Left ventricle myocardium inferior (tissue), 1 donor: ENCODE results near the gene CA10. TPM values are rescaled to one million over a fixed set of nuclear protein-coding genes. Genes with fewer than 3 reads are reported as not detected.

Experiments
- DNase-seq: peaks from one replicate; pipeline ENCODE4 v3.0.0-alpha.2; 2020
- H3K27ac ChIP-seq: fragments of 200-600 bp; replicated peaks from 2 replicates; pipeline ENCODE4 v1.8.0; 2021
- H3K27me3 ChIP-seq: fragments of 200-600 bp; 2 replicates; pipeline ENCODE4 v1.8.0; 2021; ENCODE audit warnings: low read depth
- H3K36me3 ChIP-seq: fragments of 200-600 bp; 2 replicates; pipeline ENCODE4 v1.8.0; 2021
- H3K4me1 ChIP-seq: fragments of 200-600 bp; 2 replicates; pipeline ENCODE4 v1.8.0; 2021
- H3K4me3 ChIP-seq: fragments of 200-600 bp; 2 replicates; pipeline ENCODE4 v1.8.0; 2021; ENCODE audit warnings: mild to moderate bottlenecking, moderate library complexity
- H3K9me3 ChIP-seq: fragments of 200-600 bp; replicated peaks from 2 replicates; pipeline ENCODE4 v1.8.0; 2021
- intact Hi-C: fragments of 100-400 bp; cut with micrococcal nuclease; formaldehyde crosslinking; loops from one replicate; pipeline ENCODE4 v1.11.0; 2022
- total RNA-seq: library from RNA; stranded (reverse); fragmentation: NEBNext Ultra II Directional; extraction: Animal tissue kit (Norgen Biotek cat#: 25700); gene quantifications from one replicate; pipeline ENCODE4 v1.2.1, GENCODE V29; 2021
- TF ChIP-seq, protein P1 (sequence below): fragments of 200-600 bp; IDR thresholded peaks from 2 replicates; pipeline ENCODE4 v1.8.0; 2021; ENCODE audit warnings: antibody characterized with exemption, mild to moderate bottlenecking, borderline replicate concordance
- donor health status: DM: no; HTN: yes; CAD: no; lungs with severe emphysema.

The CA10 gene
- total RNA-seq, 1 donor from 2014 or later: not detected

- no peaks in the 10 kb centered on the region for H3K9me3 ChIP-seq
- H3K27me3 ChIP-seq: no peaks in the 10 kb centered on the region
- no peaks in the 10 kb centered on the region for H3K4me1 ChIP-seq
- H3K4me3 ChIP-seq: no peak overlapping the region
- no peaks in the 10 kb centered on the region for H3K36me3 ChIP-seq
- no peak for DNase-seq
- TF ChIP-seq, protein P1, sequence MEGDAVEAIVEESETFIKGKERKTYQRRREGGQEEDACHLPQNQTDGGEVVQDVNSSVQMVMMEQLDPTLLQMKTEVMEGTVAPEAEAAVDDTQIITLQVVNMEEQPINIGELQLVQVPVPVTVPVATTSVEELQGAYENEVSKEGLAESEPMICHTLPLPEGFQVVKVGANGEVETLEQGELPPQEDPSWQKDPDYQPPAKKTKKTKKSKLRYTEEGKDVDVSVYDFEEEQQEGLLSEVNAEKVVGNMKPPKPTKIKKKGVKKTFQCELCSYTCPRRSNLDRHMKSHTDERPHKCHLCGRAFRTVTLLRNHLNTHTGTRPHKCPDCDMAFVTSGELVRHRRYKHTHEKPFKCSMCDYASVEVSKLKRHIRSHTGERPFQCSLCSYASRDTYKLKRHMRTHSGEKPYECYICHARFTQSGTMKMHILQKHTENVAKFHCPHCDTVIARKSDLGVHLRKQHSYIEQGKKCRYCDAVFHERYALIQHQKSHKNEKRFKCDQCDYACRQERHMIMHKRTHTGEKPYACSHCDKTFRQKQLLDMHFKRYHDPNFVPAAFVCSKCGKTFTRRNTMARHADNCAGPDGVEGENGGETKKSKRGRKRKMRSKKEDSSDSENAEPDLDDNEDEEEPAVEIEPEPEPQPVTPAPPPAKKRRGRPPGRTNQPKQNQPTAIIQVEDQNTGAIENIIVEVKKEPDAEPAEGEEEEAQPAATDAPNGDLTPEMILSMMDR: no peak
- intact Hi-C loops: no loop called here
- no peak overlapping the region for H3K27ac ChIP-seq
These were observed 483.8 kb downstream of the CA10 start for GRCh38 chr17:51674579-51675255.

GRCh38 chr17:51673070-51673469 is 485.4 kb downstream of the CA10 start:
- peaks cover 3% of the 10 kb centered on the region for H3K9me3 ChIP-seq
- no peaks in the 10 kb centered on the region for H3K36me3 ChIP-seq
- no peak overlapping the region for H3K27ac ChIP-seq
- intact Hi-C loops: no loop called here
- no peak for DNase-seq
- H3K27me3 ChIP-seq: no peaks in the 10 kb centered on the region
- H3K4me3 ChIP-seq: no peak overlapping the region
- H3K4me1 ChIP-seq: no peaks in the 10 kb centered on the region
- TF ChIP-seq, protein P1: no peak

GRCh38 chr17:51672065-51672464 is 486.4 kb downstream of the CA10 start:
- Histone ChIP-seq H3K27ac (no peak overlapping the region), H3K4me3 (no peak overlapping the region), H3K9me3 (peaks cover 3% of the 10 kb centered on the region), H3K27me3 (no peaks in the 10 kb centered on the region), H3K4me1 (no peaks in the 10 kb centered on the region), H3K36me3 (no peaks in the 10 kb centered on the region)
- intact Hi-C loops: no loop called here
- TF ChIP-seq, protein P1: no peak
- DNase-seq: no peak

- TF ChIP-seq, protein P1: no peak
- no peak overlapping the region for H3K4me3 ChIP-seq
- H3K4me1 ChIP-seq: no peaks in the 10 kb centered on the region
- DNase-seq: no peak
- H3K27ac ChIP-seq: no peak overlapping the region
- no peaks in the 10 kb centered on the region for H3K36me3 ChIP-seq
- intact Hi-C loops: no loop called here
- H3K27me3 ChIP-seq: no peaks in the 10 kb centered on the region
- peaks cover 3% of the 10 kb centered on the region for H3K9me3 ChIP-seq
These were observed 487.6 kb downstream of the CA10 start for GRCh38 chr17:51670899-51671298.

DNA sequence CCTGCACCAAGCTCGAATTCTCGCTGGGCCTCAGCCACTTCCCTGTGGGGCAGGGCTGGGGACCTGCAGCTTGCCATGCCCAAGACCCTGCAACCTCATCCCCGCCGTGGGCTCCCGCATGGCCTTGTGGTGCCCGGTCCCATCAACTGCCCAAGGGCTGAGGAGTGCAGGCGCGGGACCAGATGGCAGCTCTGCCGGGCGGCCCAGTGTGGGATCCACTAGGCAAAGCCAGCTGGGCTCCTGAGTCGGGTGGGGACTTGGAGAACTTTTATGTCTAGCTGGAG is 489.6 kb downstream of the CA10 start:
- Histone ChIP-seq H3K36me3 (no peaks in the 10 kb centered on the region), H3K27me3 (peaks cover 5% of the 10 kb centered on the region), H3K27ac (no peak overlapping the region), H3K9me3 (peaks cover 3% of the 10 kb centered on the region), H3K4me3 (no peak overlapping the region), H3K4me1 (no peaks in the 10 kb centered on the region)
- TF ChIP-seq, protein P1: no peak
- DNase-seq: no peak
- intact Hi-C loops: no loop called here
